ENCODE results near the gene ANKRD60. TPM values are rescaled to one million over a fixed set of nuclear protein-coding genes. Genes with fewer than 3 reads are reported as not detected.

ANKRD60 gene
- total RNA-seq, 4 donors from 2014 or later, result not detected

DNA sequence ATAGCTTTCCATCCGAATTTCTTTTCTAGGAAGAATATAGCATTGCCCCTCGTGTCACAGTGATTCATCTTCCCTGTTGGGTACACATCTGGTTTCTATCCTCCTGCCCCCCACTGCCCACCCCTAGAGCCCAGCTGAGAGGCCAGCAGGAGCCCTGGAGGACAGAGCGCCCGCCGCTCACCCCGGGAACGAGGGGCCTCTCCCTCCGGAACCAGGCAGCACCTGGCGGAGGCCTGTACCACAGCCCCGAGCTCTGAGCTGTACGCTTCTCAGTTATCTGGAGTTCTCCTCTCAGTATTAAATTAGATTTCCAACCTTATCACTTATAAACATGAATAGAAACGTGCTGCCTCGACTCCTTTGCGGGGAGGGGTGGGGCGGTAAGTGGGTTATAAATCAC lies 6.0 kb downstream of the ANKRD60 start:
- peaks cover 0 to 5% of the 10 kb centered on the region in 2 donors for H3K9me3 ChIP-seq
- DNase-seq, result no peak
- WGBS, 2 donors (ENCODE audit: low coverage in 1 of 2), result 80 to 81% methylated on average over 5 to 15 of the region's 15 CpGs
- intact Hi-C loops (cut with DNase I; ENCODE audit: low total_unique reads) (no loop called here), in situ Hi-C loops (cut with MboI; ENCODE audit: low pct_ligation_motif_present in 1 of 4, low pct_unique_long_range_greater_than_20kb in 1 of 4, low sequenced_read_pairs in 3 of 4) (loop anchor here (25.0 kb wide), 3 partner anchors 710 to 1135 kb away; partner anchors contain the start of gene RBM38 (in 2 of the 4))
- H3K27me3 ChIP-seq, result peaks cover 57% of the 10 kb centered on the region
- H3K27ac ChIP-seq, result no peak overlapping the region
- H3K4me1 ChIP-seq, result no peaks in the 10 kb centered on the region
- H3K36me3 ChIP-seq, result no peaks in the 10 kb centered on the region
- no peak overlapping the region for H3K4me3 ChIP-seq
- TF ChIP-seq POLR2AphosphoS5 (IDR thresholded peaks at IDR 0.05) (no peak), POLR2A (IDR thresholded peaks at IDR 0.05) (no peak), EP300 (IDR thresholded peaks at IDR 0.05; ENCODE audit: low read depth) (no peak)
- TF ChIP-seq, protein P1, sequence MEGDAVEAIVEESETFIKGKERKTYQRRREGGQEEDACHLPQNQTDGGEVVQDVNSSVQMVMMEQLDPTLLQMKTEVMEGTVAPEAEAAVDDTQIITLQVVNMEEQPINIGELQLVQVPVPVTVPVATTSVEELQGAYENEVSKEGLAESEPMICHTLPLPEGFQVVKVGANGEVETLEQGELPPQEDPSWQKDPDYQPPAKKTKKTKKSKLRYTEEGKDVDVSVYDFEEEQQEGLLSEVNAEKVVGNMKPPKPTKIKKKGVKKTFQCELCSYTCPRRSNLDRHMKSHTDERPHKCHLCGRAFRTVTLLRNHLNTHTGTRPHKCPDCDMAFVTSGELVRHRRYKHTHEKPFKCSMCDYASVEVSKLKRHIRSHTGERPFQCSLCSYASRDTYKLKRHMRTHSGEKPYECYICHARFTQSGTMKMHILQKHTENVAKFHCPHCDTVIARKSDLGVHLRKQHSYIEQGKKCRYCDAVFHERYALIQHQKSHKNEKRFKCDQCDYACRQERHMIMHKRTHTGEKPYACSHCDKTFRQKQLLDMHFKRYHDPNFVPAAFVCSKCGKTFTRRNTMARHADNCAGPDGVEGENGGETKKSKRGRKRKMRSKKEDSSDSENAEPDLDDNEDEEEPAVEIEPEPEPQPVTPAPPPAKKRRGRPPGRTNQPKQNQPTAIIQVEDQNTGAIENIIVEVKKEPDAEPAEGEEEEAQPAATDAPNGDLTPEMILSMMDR (IDR thresholded peaks at IDR 0.05), result no peak

DNA sequence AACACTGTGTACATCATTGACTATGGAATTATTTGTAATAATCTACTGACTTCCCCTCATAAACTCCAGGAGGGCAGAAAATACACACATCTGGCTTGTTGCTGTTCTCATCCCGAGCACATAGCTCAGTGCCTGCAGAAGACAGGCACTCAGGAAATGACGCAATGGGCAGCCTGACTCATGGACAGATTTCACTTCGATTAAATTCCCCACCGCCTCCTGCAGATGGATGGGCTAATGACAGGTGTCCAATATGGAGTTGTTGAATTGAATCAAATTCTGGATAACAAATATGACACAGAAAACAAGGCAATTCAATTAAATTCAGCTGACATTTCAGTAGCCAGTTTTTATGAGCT lies 9.1 kb downstream of the ANKRD60 start:
- 74% methylated on average over 4 of the region's 4 CpGs; no CpG with 5 or more reads in 1 of the 2 donors for WGBS, 2 donors (ENCODE audit: low coverage in 1 of 2)
- Histone ChIP-seq H3K27ac (no peak overlapping the region), H3K4me3 (no peak overlapping the region), H3K9me3 (peaks cover 0 to 5% of the 10 kb centered on the region in 2 donors), H3K4me1 (no peaks in the 10 kb centered on the region), H3K36me3 (no peaks in the 10 kb centered on the region), H3K27me3 (peaks cover 43% of the 10 kb centered on the region)
- intact Hi-C loops (cut with DNase I; ENCODE audit: low total_unique reads) (no loop called here), in situ Hi-C loops (cut with MboI; ENCODE audit: low pct_ligation_motif_present in 1 of 4, low pct_unique_long_range_greater_than_20kb in 1 of 4, low sequenced_read_pairs in 3 of 4) (loop anchor here (10.0 to 25.0 kb wide), 4 partner anchors 705 to 1132 kb away; partner anchors contain the start of gene RBM38 (in 2 of the 4))
- no peak for TF ChIP-seq EP300 (IDR thresholded peaks at IDR 0.05; ENCODE audit: low read depth)
- TF ChIP-seq, protein P1 (IDR thresholded peaks at IDR 0.05), result no peak
- no peak for TF ChIP-seq POLR2A (IDR thresholded peaks at IDR 0.05)
- no peak for TF ChIP-seq POLR2AphosphoS5 (IDR thresholded peaks at IDR 0.05)
- DNase-seq, result no peak

DNA sequence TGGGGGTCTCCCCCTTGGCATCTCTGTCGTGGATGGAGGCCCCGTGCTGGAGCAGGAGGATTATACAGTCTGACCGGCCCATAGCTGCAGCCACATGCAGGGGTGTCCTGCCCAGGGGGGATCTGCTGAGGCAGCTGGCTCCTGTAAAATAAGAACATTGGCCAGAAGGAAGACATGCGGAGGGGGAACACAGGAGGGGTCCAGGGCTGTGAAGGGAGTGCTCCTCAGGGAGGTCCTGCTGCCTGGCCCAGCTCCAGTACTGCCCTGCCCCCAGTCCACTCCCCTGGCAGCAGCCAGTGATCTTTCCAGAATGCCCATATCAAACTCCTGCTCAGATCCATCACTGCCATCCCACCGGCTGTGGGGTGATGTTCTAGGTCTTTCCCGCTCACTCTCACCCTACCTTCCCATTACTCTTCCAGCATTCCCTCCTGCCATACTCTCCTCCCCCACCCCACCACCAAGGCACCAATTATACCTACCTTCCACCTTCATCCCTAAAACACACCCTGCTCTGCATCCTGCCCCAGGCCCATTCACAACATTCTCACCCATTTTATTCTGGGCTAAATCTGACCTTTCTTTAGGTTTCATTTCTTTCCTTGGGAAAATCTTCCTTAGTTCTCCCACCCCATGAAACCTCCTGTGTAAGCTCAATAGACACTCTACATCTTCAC lies 9.7 kb downstream of the ANKRD60 start:
- intact Hi-C loops (cut with DNase I; ENCODE audit: low total_unique reads), result no loop called here
- H3K9me3 ChIP-seq, result peaks cover 0 to 5% of the 10 kb centered on the region in 2 donors
- no peak overlapping the region for H3K27ac ChIP-seq
- WGBS, 2 donors (ENCODE audit: low coverage in 1 of 2), result 73% methylated on average over 6 of the region's 6 CpGs; no CpG with 5 or more reads in 1 of the 2 donors
- no peak for DNase-seq
- H3K36me3 ChIP-seq, result no peaks in the 10 kb centered on the region
- TF ChIP-seq, protein P1 (IDR thresholded peaks at IDR 0.05), result no peak
- H3K4me3 ChIP-seq, result no peak overlapping the region
- no peaks in the 10 kb centered on the region for H3K4me1 ChIP-seq
- in situ Hi-C loops (cut with MboI; ENCODE audit: low pct_ligation_motif_present in 1 of 4, low pct_unique_long_range_greater_than_20kb in 1 of 4, low sequenced_read_pairs in 3 of 4), result loop anchor here (10.0 to 25.0 kb wide), 4 partner anchors 704 to 1132 kb away; partner anchors contain the start of gene RBM38 (in 2 of the 4)
- peaks cover 43% of the 10 kb centered on the region for H3K27me3 ChIP-seq

DNA sequence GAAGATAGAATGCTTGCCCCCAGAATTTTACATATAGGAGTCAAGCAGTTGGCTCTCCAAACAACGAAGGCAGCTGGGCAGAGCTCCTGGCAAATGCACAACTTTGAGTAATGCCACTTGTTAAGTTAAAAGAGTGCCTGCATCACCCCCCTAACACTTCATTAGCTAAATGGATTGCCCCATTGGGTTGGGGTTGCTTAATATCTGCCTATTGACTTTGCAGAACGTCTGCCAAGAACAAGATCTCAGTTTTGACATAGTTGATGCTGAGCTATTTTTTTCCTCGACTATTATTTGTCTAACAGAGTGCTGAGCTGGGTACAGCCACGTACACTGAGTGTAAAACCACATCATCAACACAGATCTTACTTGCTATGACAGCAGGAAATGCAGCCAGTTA lies 12.1 kb downstream of the ANKRD60 start:
- H3K9me3 ChIP-seq, result peaks cover 0 to 5% of the 10 kb centered on the region in 2 donors
- in situ Hi-C loops (cut with MboI; ENCODE audit: low pct_ligation_motif_present in 1 of 4, low pct_unique_long_range_greater_than_20kb in 1 of 4, low sequenced_read_pairs in 3 of 4), result loop anchor here (10.0 to 25.0 kb wide), 4 partner anchors 702 to 1129 kb away; partner anchors contain the start of gene RBM38 (in 2 of the 4)

More for the DNA sequence above, 12.1 kb downstream of the ANKRD60 start:
- intact Hi-C loops (cut with DNase I; ENCODE audit: low total_unique reads), result no loop called here
- no peak for DNase-seq
- 36 to 50% methylated on average over 1 to 4 of the region's 4 CpGs for WGBS, 2 donors (ENCODE audit: low coverage in 1 of 2)
- H3K27me3 ChIP-seq, result peaks cover 41% of the 10 kb centered on the region
- no peak overlapping the region for H3K4me3 ChIP-seq
- no peaks in the 10 kb centered on the region for H3K4me1 ChIP-seq
- no peak overlapping the region for H3K27ac ChIP-seq
- H3K36me3 ChIP-seq, result no peaks in the 10 kb centered on the region
- TF ChIP-seq POLR2A (IDR thresholded peaks at IDR 0.05), result no peak
- TF ChIP-seq, protein P1 (IDR thresholded peaks at IDR 0.05), result no peak
- TF ChIP-seq POLR2AphosphoS5 (IDR thresholded peaks at IDR 0.05), result no peak
- no peak for TF ChIP-seq EP300 (IDR thresholded peaks at IDR 0.05; ENCODE audit: low read depth)

All from transverse colon (tissue), 4 donors.